Fibroblast of lung (primary cell): Measurements from ENCODE around the gene ATP10B.

Source experiments
- EZH2 ChIP-seq: IDR thresholded peaks from 2 replicates; pipeline ENCODE4 v1.5.1; 2012; ENCODE audit warnings: low read length, control low read depth, mild to moderate bottlenecking; ENCODE audit errors: missing control alignments
- TF ChIP-seq, protein P1 (sequence below), 2 donors: IDR thresholded peaks in 1 of 2; conservative IDR thresholded peaks in 1 of 2; 1 replicate in 1 of 2; 2 replicates in 1 of 2; pipeline ENCODE4 v1.5.1; 2011 to 2012; ENCODE audit warnings: low read length in 2 of 2, control low read depth in 1 of 2, inconsistent platforms in 1 of 2, low read depth in 1 of 2, mild to moderate bottlenecking in 1 of 2

DNA sequence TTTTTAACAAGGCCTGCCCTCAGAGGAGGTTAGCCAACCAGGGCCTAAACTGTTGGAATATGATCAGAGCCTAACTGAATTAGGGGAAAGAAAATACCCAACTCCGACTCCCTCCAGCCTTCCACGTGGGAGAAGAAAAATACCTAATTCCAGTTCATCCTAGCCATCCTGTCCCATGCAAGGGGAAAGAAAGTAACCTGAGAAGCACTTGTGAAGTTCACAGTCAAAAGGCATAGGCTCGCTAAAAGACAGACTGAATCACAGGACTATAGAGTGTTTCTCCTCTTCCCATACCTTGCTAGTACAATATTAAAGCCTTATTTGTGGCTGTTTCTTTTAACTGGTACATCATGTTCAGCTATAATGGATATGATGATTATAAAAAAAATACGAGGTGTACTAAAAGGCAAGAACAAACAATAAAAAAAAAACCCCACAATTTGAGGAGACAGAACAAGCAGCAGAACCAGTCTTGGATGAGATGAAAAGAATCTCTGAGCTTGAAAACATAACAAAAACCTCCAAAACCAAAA lies 18.0 kb upstream of the ATP10B start:
- TF ChIP-seq, protein P1, sequence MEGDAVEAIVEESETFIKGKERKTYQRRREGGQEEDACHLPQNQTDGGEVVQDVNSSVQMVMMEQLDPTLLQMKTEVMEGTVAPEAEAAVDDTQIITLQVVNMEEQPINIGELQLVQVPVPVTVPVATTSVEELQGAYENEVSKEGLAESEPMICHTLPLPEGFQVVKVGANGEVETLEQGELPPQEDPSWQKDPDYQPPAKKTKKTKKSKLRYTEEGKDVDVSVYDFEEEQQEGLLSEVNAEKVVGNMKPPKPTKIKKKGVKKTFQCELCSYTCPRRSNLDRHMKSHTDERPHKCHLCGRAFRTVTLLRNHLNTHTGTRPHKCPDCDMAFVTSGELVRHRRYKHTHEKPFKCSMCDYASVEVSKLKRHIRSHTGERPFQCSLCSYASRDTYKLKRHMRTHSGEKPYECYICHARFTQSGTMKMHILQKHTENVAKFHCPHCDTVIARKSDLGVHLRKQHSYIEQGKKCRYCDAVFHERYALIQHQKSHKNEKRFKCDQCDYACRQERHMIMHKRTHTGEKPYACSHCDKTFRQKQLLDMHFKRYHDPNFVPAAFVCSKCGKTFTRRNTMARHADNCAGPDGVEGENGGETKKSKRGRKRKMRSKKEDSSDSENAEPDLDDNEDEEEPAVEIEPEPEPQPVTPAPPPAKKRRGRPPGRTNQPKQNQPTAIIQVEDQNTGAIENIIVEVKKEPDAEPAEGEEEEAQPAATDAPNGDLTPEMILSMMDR (conservative IDR thresholded peaks at IDR 0.05 in 1 of 2, IDR thresholded peaks at IDR 0.05 in 1 of 2; ENCODE audit: low read depth in 1 of 2, low read length in 2 of 2), result no peak
- TF ChIP-seq EZH2, result no peak
